Fibroblast of skin of left biceps (primary cell): ENCODE data around the gene CUL1.
A peak's percentile ranks its signal among the peaks of the same experiment; 100 is the strongest.
"Not testable (repeated sequence)": the region's sequence is repeated elsewhere in the genome, so short reads cannot be mapped to it uniquely, and the experiment has no call there.

ENCODE experiments used
- DNase-seq, 2 experiments: peaks; one replicate each; pipeline ENCODE4 v3.0.0-alpha.2; 2013; ENCODE audit warnings: low read depth in 2 of 2

CUL1 gene

DNA sequence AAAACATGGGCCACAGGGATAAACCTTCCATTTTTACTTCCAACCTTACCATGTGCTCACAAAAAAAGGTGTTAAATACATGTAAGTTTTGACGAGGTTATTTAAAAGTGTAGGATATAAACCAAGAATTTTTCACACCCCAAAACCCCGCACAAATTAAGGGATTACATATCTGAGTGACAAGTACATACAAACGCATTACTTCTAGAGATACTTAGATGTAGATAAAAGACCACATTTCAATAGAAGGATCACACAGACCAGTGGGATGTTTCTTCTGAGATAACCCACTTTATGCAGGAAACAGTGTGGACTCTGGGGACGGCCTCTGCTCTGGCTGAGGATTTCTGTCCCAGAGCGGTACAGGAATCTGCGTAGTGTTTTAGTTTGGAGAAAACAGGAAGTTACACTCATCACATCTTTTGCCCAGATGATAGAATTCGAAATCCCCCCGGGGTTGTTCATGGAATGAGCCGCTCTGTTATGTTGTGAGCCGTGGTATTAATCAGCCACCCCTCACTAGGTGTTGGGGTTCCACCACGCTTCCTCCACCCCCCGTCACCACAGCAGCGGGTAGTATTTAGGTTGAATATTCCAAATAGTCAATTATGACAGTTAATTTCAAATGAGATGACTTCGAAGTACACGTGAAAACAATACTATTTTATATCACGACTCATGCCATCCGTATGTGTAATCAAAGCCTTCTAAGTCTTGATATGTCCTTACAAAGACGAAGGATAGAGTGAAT lies 1.3 kb upstream of the CUL1 start:
- peak; percentile 37 to 50 for DNase-seq

- DNase-seq = no peak
These were observed 701 bp upstream of the CUL1 start for GRCh38 chr7:148698007-148698396.

DNA sequence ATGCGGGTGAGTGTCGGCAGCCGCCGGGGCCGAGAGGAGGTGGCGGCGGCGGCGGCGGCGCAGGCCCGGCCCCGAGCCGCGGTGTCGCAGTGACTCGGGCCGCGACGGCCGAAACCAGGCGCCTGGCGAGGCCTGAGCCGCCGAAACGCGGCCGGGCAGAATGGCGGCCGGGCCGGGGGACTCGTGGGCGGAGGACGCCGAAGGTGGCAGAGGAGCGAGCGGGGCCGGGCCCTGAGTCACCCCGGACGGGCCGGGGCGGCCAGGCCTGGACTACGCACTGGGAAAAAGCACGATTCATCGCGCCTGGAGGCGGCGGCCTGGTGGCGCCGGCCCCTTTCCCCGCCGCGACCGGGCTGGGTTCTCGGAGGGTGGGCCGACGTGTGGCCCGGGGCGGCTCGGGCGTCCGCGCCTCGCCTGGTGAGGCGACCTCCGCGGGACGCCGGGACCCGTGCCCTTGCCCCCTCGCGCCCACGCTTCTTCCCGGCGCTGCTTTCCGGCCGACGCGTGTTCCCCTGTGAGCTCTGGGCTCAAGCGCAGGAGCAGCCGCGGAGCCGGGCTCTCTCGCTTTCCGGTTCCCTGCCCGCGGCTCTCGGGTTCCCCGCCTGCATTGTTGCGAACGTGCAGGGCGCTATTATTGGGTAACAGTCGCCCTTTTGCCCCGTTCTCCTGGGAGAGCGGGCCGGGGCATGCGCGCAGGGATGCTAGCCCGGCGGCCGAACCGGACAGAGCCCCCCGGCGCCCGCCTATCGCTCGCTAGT lies 500 bp downstream of the CUL1 start:
- no peak for DNase-seq

DNA sequence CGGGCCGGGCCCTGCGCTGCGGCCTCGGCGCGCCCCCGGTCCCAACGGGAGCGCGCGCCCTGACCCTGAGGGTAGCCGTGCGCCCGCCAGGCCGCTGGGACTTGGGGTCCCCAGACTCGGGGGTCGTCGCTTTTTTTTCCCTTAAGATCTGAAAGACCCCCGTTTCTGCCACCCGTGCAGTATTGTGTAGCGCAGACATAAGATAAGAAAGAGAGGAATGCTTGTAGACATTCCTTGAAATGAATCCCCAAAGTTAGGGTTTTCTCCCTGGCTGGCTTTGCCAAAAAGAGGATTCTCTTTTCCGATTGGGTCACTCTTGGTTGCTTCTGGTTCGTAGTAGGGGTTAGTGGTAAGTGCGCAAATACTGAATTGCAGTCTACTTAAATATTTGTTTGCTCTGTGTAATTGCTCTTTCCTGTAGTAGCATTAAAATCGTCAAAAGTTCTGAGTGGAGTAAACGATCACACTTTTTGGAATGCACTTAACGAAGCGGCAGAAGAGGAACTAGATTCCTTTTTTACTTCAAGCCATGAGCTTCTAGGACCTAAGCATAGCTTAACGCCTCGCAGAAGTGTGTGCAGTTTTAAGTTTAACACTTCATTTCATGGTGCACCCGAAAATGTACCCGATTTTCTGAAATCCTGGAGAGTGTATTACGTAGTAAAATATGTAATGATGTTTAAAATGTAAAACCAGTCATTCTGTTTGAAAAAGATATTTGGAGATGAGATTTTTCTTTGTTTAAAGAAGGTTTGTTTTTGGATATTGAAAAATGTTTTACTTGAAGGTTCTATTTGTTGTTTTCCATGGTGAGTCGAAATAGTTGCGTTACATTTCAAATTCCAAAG lies 1.3 kb downstream of the CUL1 start:
- DNase-seq = no peak

- DNase-seq = no peak
These were observed 2.0 kb downstream of the CUL1 start for GRCh38 chr7:148700661-148701064.

GRCh38 chr7:148701414-148701813 lies 2.7 kb downstream of the CUL1 start:
- DNase-seq = no peak

DNA sequence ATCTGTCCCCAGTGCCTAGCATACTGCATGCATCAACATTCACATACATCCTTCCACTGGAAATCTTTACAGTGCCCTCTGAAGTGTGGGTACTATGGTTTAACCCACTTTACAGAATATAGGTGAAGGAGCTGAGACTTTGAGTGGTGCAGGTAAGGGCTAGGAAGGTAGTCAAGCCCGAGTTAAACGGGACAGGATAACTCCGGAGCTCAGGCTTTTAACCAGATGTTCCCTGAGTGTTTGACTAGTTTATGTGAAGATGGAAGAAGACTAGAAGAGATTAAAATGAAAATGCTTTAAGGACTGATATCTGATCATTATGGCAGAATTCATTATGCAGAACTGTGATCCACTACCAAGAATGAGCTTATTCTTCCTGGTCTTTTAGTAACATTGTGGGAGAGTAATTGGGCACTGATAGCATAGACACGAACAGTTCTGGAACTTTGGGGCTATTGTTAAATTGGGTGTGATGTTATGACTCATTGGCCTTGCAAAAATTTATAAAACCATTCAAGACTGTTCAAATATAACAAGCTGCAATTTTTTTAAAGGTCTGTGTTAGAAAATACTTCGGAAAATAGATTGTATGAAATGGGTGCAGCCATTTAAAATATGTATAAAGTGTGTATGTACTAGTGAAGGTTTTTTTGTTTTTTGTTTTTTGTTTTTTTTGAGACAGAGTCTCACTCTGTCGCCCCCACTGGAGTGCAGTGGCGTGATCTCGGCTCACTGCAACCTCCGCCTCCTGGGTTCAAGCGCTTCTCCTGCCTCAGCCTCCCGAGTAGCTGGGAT lies 4.4 kb downstream of the CUL1 start:
- no peak for DNase-seq

- DNase-seq = not testable (repeated sequence)
These were observed 4.9 kb downstream of the CUL1 start for GRCh38 chr7:148703671-148703962.

DNA sequence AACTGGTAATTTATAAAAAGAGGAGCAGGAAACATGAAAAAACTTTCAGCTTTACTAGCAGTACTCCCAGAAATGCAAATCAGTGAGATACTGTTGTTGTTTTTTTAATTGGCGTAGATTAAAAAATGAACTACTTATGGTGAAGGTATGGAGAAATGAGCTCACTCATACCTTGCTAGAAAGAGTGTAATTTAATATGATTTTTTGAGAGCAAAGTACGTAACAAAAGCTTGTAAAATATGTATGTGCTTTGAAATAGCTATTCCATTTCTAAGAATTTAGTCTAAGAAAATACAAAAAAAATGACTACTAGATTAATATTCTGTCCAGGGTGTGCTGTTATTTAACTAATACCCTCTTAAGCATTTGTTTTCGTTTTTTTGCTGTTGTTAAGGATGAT lies 5.5 kb downstream of the CUL1 start:
- no peak for DNase-seq

DNA sequence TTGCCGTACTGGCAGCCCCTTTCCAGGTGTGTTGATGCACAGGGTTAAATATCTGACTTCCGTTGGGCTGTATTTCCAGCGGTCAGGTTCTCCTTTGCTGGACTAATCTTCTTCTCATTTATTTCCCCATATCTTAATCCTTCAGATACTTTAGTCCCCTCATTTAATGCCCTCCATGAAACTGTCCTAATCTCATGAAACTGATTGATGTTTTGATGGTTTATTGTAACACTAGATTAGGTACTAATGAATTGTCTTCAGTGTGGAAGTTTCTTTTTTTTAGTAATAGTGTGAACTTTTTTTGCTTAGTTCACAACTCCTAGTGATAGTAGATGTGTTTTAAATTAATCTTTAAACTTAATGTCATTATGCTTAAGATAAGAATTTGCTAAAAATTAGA lies 6.3 kb downstream of the CUL1 start:
- DNase-seq = no peak

- no peak for DNase-seq
These were observed 7.7 kb downstream of the CUL1 start for GRCh38 chr7:148706368-148706767.

GRCh38 chr7:148708026-148708885 lies 9.6 kb downstream of the CUL1 start:
- no peak for DNase-seq

- no peak for DNase-seq
These were observed 10.3 kb downstream of the CUL1 start for GRCh38 chr7:148709014-148709413.

- not testable (repeated sequence) for DNase-seq
These were observed 11.7 kb downstream of the CUL1 start for GRCh38 chr7:148710426-148710825.

- DNase-seq = no peak
These were observed 12.7 kb downstream of the CUL1 start for GRCh38 chr7:148711191-148712102.

DNA sequence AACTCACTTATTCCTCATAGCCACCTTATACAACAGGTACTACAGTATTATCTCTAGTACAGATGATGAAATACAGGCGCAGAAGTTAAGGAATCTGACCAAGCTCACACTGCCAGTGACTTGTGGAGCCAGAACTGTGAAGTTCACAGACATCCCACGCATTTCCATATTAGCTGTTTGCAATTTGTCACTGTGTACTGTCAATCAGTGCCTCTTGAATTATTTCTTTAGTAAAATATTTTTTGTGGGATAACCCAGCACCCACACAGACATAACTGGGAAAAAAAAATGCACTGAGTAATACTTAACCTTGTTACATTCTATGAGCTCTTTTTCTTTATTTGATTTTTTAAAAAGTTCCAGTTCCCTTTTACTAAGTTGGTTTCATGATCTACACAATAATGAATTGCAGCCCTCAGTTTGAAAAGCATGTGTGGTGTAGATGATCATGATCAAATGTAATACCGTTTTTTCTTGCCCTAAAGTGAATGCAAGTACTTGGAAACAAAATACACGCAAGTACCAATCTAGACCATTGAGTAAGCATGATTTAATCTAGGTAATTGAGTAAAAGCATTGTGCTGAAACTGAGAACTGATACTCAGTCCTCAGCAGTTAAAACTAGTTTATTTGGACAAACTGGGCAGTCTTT lies 14.1 kb downstream of the CUL1 start:
- no peak for DNase-seq

- no peak for DNase-seq
These were observed 15.8 kb downstream of the CUL1 start for GRCh38 chr7:148714498-148714897.

DNA sequence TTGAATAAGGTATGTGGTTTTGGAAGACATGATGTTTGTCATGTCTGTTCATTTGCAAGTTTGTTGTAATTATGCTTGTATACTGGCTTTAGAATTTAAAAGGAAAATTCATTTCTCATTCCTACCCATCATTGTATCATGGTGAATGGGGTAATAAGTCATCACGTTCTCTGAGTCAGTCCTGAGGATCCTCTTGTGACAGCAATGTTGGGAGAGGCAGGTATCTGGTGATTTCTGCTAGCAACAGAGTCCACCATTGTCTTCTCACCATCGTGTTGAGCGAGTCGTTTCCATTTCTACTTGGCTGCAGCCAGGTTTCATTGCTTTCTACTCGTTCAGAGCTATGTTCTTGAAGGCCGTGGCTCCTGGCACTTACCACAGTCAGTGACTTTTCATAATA lies 16.3 kb downstream of the CUL1 start:
- no peak for DNase-seq

DNA sequence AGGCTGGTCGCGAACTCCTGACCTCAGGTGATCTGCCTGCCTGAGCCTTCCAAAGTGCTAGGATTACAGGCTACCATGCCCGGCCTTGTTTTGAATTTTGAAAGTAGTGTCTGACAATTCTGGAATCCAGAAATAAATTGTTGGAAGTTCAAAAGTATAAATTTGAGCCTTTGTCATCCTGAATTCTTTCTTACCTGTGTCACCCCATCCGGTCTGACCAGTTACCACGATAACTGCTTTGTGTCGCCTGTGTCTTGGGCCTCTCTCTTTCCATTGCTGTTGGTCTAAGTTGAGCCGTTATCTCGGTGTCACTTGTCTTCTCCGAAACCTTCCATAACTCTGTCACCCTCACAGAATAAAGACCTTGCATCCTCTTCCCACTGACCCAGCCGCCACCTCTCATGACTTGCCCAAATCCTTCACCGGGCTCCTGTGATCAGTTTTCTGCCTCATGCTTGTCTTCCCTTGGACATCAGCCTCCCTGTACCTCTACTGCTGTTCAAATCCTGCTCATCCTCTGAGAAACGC lies 18.6 kb downstream of the CUL1 start:
- no peak for DNase-seq
